ENCODE results near the gene ACTMAP.
"Not testable (repeated sequence)": the region's sequence is repeated elsewhere in the genome, so short reads cannot be mapped to it uniquely, and the experiment has no call there.

The ACTMAP gene

DNA sequence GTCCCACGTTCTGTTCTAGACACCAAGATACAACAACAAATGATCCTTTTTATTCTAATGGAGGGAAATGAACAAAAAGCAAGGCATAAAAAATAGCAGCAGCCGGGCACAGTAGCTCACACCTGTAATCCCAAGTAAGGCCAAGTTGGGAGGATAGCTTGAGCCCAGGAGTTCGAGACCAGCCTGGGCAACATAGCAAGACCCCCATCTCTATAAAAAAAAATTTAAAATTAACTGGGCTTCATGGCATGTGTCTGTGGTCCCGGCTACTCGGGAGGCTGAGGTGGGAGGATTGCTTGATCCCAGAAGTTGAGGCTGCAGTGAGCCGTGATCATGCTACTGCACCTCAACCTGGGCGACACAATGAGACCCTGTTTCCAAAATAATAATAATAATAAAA is 26.1 kb upstream of the ACTMAP start:
- no peak for FAIRE-seq

DNA sequence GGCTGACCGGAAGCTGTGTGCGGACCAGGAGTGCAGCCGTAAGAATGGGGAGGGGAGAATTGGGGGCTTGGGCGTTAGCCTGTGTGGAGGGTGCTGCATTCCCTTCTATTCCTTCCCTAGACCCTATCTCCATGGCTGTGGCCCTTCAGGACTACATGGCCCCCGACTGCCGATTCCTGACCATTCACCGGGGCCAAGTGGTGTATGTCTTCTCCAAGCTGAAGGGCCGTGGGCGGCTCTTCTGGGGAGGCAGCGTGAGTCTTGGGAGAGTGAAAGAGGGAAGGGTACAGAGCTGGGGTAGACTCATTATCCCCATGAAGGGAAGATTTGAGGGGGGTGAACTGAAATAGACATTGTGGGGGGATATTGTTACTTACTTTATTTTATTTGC is 25.4 kb upstream of the ACTMAP start:
- no peak for FAIRE-seq

DNA sequence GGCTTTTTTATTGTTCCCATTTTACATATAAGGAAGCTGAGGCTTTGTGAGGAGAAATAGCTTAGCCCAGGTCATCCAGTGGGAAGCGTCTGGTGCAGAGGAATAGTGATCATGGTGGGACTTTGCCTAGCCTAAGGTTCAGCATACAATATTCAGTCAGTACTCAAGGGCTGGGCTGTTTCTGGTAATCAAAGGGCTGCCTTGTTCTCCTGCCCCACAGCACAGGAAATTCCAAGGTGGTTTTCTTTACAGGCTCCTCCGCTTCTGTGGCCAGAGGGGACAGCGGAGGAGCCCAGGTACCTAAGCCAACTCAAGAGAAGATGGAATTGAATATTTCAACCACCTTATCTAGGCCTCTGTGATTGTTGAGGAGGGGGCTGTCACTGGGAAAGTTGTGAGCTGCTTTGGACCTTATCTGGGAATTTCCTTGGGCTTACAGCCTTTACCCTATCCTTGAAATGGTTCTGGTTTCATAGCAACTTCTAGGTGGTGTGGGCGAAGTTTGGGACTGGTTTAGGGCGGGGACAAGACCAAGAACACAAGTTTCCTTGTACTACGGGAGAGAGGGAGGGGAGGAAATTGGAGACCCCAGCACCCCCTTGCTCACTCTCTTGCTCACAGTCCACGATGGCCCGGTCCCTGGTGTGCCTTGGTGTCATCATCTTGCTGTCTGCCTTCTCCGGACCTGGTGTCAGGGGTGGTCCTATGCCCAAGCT is 24.8 kb upstream of the ACTMAP start, which contains the start of gene MIA:
MIA (plus strand) TSS at position 606 of the 716 bp plus-strand sequence; CDS start at position 628, 22 bp downstream.
- FAIRE-seq: no peak

DNA sequence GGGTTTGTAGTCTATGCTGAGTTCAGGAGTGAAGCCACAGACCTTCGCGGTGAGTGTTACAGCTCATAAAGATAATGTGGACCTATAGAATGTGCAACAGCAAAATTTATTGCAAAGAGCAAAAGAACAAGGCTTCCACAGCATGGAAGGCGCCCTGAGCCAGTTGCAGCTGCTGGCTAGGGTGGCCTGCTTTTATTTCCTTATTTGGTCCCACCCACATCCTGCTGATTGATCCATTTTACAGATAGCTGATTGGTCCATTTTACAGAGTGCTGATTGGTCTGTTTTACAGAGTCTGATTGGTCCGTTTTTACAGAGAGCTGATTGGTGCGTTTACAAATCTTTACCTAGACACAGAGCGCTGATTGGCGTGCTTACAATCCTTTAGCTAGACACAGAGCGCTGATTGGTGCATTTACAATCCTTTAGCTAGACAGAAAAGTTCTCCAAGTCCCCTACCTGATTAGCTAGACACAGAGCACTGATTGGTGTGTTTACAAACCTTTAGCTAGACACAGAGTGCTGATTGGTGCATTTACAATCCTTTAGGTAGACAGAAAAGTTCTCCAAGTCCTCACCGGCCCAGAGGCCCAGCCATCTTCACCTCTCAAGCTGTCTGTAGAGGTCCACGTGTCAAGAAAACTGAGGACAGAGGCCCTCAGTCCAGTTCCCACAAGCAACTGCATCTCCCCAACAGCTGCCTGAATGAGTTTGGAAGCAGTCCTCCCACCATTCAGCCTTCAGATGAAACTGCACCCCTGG is 21.0 kb upstream of the ACTMAP start:
- not testable (repeated sequence) for FAIRE-seq

DNA sequence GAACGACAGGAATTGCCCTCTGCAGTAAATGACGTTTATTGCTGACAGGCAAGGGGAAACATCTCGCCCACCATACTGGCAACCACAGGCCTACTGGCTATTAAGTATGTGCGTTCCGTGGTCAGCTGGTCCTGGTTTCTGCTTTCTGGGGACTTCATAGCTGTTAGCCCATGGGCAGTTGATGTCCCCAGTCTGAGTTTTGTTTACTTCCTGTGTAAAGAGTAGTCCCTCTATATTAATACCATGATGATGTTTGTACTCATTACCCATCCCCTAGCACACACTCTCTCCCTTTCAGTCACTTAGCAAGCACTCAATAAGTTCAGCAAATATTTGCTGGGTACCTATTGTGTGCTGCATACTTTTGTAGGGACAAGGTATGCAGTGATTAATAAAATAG is 18.6 kb upstream of the ACTMAP start:
- FAIRE-seq: no peak

DNA sequence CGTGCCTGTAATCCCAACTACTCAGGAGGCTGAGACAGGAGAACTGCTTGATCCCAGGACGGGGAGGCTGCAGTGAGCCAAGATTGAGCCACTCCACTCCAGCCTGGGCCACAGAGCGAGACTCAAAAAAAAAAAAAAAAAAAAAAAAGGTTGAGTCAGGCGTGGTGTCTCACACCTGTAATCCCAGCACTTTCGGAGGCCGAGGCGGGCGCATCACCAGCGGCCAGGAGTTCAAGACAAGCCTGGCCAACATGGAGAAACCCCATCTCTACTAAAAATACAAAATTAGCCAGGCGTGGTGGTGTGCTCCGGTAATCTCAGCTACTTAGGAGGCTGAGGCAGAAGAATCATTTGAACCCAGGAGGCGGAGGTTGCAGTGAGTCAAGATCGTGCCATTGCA is 16.1 kb upstream of the ACTMAP start:
- FAIRE-seq: not testable (repeated sequence)

DNA sequence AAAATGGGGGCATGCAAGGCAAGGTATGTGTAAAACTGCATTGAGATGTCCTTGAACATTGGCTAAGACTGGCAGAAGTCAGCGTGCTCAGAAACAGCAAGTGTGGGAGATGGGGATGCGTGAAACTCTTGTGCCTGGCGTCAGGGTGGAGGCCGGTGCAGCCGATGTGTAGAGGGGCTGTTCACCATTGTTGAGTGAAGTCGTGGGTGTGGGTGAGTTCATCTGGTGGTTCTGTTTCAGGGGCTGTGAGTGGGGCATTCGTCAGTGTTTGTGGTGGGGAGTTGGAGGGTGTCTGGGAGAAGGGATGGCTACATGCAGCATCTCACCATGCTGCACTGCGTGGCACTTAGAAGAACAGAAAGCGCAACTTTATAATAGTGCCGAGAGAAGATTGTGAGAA is 13.7 kb upstream of the ACTMAP start:
- FAIRE-seq: no peak

DNA sequence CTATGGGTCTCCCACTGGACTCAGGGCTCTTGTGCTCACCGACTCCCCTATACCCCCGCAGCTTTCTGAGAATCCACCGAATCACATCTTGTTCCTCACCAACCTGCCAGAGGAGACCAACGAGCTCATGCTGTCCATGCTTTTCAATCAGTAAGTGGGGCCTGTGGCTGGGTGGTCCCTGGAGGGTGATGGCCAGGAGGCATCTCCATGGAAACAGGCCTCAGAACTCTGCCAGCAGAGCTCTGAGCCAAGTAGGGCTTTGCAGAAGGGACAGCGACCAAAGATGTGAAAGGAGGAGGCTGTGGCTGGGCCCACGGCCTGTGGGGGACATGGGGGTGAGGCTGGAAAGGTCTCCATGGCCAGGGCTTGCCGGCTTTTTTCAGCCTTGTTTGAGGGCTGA is 13.2 kb upstream of the ACTMAP start:
- FAIRE-seq: no peak

DNA sequence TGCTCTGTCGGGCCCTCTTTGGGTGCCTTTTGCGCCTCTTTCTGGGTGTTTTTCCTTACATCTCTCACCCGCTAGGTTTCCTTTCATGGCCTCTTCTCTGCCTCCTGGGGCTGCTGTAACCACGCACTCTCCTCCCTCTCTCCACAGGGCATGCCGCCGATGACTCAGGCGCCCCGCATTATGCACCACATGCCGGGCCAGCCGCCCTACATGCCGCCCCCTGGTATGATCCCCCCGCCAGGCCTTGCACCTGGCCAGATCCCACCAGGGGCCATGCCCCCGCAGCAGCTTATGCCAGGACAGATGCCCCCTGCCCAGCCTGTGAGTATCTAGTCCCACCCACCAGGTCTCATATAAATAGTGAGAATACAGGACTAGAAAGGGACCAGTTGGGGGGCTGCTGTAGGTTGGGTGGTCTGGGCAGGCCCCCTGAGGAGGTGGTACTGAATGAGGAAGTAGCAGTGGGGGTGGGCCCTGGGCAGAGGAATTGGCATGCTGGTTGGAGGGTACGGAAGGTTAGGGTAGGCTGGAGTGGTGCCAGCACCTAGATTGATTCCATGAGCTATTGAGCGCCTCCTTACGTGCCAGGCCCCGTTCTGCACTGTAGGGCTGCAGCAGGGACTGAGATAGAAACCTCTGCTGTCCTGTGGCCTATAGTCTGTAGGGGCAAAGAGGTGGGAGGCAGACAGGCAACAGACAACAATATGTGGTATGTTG is 12.6 kb upstream of the ACTMAP start:
- FAIRE-seq: no peak

DNA sequence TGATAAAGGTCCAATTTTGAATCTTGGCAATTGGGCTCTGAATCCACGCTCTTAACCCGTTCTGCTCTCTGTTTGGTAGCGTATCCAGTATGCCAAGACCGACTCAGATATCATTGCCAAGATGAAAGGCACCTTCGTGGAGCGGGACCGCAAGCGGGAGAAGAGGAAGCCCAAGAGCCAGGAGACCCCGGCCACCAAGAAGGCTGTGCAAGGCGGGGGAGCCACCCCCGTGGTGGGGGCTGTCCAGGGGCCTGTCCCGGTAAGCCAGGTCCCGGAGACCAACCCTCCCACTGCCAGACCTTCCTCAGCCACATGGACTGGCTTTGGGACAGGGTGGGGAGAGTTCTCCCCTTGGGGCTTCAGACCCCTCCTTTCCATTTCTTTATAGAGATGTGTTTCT is 9.1 kb upstream of the ACTMAP start:
- FAIRE-seq: no peak

DNA sequence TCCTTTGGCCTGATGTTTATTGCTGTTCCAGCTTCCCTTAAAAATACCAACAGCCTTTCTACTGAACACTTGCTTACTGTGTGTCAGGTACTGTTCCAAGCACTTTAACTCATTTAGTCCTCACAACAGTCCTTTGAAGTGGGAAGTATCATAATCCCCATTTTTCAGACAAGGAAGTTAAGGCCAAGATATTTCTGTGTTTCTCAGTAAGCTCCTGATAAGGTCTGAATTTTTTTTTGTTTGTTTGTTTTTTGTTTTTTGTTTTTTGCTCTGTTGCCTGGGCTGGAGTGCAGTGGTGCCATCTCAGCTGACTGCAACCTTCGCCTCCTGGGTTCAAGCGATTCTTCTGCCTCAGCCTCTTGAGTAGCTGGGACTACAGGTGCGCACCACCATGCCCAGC is 8.2 kb upstream of the ACTMAP start:
- FAIRE-seq: no peak

DNA sequence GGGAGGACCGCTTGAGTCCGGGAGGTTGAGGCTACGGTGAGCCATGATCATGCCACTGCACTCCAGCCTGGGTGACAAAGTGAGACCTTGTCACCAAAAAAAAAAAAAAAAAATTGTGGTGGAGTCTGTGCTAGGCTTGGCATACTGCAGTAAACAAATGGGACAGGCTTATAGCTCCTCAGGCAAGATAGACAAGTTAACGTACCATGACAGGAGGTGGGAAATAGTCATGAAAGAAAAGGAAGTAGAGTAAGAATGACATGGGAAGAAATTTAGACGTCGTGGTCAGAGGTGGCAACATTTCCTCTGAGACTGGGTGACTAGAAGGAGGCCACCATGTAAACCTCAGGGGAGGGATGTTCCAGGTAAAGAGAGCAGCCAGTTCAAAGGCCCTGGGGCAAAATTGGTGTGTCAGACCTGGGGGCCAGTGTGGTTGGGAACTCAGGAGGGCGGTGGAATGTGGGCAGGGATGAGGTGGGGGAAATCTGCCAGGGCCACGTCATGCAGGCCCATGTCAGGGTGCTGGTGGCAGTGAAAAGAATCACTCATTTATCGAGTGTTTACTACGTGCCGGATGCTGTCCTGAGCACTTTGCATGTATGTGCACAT is 6.3 kb upstream of the ACTMAP start:
- FAIRE-seq: no peak

DNA sequence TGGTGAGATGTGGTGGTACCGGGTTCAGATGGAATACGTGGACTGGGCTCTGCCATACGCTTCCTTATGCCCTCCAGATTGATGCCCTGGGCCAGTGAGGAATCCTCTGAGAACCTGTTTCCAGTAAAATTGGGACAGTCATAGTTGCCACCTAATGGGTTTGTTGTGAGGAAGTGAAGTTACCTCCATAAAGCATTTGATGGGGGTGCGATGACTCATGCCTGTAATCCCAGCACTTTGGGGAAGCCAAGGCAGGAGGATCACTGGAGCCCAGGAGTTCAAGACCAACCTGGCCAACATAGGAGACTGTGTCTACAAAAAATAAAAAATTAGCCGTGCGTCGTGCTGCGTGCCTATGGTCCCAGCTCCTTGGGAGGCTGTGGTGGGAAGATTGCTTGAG is 5.5 kb upstream of the ACTMAP start:
- no peak for FAIRE-seq

DNA sequence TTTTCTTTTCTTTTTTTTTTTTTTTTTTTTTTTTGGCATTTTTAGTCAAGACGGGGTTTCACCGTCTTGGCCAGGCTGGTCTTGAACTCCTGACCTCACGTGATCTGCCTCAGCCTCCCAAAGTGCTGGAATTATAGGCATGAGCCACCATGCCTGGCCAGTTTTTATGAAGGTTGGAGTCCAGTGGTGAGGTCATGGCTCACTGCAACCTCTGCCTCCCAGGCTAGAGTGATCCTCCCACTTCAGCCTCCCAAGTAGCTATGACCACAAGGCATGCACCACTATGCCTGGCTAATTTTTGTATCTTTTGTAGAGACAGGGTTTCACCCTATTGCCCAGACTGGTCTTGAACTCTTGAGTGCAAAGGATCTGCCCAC is 5.0 kb upstream of the ACTMAP start:
- no peak for FAIRE-seq

DNA sequence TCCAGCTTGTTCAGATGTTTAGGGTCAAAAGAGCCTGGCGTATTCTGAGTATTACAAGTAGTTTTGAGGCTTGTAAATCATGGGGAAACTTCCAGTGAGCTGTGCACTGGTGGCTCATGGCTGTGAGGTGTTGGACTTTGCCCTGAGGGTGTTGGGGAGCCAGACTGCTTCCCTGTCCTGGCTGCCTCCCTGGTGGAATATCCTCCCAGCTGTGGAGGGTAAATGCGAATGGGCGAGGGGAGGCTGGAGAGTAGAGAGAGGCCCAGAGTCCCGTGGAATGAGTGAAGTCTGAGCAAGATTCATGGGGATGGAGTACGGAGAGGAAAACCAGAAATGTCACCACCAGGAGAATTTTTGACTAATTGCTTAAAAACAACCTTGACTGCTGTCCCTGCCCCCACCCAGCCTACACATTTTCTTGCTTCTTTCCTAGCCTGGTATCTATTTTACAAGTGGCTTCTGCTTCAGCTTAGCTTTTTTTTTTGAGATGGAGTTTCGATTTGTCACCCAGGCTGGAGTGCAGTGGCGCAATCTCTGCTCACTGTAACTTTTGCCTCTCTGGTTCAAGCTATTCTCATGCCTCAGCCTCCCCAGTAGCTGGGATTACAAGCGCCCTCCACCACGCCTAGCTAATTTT is 4.5 kb upstream of the ACTMAP start:
- FAIRE-seq: no peak

DNA sequence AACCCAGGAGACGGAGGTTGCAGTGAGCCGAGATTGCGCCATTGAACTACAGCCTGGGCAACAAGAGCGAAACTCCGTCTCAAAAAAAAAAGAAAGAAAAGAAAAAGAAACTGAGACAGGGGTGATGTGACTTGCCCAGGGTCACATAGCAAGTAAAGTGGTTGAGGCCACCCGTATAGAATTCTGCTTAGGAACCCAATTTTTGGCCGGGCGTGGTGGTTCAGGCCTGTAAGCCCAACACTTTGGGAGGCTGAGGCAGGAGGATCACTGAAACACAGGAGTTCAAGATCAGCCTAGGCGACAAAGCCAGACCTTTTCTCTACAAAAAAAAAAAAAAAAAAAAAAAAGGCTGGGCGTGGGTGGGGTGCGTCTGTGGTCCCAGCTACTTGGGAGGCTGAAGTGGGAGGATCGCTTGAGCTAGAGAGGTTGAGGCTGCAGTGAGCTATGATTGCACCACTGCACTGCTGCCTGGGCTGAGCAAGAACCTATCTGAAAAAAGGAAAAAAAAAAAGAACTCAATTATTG is 2.0 kb upstream of the ACTMAP start:
- FAIRE-seq: no peak

DNA sequence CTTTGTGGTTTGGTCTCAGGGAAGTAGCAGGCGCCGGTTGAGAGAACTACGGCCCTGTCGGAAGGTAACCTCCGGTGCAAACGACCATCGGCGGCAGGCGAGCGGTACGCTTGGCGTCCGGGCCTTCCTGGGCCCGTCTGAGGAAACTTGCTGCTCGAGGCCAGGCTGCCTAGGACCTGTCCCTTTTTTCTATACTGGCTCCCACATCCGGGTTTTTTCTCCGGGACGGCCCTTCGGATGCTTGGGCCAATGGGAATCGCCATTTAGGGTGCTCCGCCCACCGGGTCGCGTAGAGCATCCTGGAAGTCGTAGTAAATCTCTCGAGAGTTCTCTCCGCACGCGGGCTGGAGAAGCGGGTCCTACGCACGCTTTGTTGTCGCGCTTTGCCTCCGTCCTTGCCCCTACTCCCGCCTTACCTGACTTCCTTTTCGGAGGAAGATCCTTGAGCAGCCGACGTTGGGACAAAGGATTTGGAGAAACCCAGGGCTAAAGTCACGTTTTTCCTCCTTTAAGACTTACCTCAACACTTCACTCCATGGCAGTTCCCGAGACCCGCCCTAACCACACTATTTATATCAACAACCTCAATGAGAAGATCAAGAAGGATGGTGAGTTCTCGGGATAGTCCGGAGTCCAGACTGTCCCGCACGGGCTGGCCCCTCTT is 729 bp upstream of the ACTMAP start, which contains the start of gene SNRPA:
SNRPA (plus strand) TSS at position 330 of the 664 bp plus-strand sequence; CDS start at position 536, 206 bp downstream.
- no peak for FAIRE-seq

DNA sequence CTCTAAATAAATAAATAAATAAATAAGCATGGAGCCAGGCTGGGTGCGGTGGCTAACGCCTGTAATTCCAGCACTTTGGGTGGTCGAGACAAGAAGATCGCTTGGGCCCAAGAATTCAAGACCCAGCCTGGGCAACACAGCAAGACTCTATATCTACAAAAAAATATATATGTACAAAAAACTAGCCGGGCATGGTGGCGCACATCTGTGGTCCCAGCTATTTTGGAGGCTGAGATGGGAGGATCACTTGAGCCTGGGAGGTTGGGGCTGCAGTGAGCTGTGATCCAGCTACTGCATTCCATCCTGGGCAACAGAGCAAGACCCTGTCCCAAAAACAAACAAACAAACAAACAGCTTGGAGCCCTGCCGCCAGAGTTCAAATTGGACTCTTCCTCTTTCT is 2.7 kb downstream of the ACTMAP start:
- FAIRE-seq: no peak

DNA sequence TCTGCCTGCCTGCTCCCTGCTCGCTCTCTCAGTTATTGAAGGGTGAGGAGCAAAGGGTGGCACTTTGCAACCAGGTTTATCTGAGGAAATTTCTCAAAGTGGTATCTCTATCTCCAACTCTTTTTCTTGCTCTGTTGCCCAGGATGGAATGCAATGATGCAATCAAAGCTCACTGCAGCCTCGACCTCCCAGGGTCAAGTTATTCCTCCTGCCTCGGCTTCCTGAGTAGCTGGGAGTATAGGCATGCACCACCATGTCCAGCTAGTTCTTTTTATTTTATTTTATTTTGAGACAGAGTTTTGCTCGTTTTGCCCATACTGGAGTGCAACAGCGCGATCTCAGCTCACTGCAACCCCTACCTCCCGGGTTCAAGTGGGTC is 4.9 kb downstream of the ACTMAP start:
- FAIRE-seq: no peak

DNA sequence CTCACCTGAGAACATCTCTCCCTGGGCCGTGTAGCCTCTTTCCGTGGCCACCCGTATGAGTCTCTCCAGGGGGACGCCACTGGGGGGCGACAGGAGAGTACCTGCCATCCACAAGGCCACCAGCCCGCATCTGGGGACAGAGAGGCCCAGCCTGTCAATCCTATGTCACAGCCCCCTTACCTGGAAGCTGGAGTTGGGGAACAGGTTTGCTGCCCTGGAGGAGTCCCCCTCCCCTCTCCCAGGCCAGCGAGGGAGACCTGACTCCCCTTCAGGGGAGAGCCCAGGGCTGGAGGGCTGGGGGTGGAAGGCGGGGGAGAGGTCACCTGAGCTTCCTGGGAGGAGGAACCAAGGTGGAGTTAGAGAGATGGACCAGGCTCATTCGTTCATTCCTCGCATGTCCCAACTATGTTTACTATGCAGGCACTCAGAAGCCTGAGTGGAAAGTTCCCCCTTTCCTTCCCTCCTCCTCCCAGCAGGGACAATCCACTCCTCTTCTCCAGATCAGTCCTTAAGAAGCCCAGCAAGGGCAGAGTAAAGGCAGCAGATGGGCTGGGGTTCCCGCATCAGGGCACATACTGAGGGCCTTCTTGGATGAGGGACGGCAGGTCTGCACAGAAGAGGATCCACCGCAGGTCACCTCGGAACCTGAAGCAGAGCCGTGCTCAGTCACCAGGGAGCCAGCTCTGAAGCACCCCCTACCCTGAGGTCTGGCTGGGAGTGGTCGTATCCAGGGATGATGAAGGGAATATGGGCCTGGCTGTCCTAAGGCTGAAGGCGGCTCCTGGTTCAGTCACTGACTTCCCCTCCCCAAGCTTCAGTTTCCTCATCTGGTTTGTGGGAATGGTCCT is 5.5 kb downstream of the ACTMAP start:
- FAIRE-seq: no peak

DNA sequence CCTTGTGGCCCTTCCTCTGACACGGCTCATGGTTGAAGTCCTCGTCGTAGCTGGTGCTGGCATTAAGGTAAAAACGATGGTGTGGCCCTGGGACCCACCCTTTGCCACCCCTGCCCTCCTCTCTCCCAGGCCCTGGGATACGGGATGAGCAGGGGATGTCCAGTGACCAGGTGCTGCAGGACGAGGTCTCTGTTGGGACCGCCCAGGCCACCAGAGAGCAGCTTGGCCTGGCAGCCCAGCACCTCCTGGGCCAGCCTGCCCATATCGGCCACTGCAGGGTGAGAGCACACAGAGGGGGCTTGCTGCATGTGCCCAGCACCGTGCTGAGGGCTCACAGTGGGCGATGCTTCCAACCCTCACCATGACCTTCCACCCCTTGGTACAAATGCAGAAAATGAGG is 6.4 kb downstream of the ACTMAP start:
- FAIRE-seq: no peak
